ENCODE results near the gene SIRPA.

The SIRPA gene

DNA sequence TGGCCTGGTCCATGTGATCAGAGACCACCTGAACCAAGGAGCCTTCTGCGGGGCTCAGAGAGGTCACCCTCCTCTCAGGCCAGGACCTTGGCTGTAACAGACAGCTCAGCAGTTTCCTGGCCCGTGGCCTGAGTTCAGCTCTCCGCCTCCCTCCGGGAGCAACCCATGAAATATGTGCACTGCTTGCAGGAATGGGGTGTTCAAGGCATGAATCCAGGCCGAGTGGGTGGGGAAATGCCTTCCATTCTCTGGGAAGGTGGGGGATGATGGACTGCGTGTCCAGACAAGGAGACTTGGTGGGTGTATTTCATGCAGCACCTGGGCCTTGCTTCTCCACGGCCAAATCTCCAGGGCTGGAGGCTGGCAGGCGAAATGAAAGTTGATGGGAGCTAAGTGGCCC lies 46.0 kb downstream of the SIRPA start:
- no peak for DNase-seq (ENCODE audit: low spot score)
- in situ Hi-C loops (cut with MboI; ENCODE audit: low pct_unique_long_range_greater_than_20kb, low sequenced_read_pairs, unreplicated experiment) = no loop called here
- TF ChIP-seq, protein P1, sequence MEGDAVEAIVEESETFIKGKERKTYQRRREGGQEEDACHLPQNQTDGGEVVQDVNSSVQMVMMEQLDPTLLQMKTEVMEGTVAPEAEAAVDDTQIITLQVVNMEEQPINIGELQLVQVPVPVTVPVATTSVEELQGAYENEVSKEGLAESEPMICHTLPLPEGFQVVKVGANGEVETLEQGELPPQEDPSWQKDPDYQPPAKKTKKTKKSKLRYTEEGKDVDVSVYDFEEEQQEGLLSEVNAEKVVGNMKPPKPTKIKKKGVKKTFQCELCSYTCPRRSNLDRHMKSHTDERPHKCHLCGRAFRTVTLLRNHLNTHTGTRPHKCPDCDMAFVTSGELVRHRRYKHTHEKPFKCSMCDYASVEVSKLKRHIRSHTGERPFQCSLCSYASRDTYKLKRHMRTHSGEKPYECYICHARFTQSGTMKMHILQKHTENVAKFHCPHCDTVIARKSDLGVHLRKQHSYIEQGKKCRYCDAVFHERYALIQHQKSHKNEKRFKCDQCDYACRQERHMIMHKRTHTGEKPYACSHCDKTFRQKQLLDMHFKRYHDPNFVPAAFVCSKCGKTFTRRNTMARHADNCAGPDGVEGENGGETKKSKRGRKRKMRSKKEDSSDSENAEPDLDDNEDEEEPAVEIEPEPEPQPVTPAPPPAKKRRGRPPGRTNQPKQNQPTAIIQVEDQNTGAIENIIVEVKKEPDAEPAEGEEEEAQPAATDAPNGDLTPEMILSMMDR (IDR thresholded peaks at IDR 0.05; ENCODE audit: extremely low read depth, insufficient read depth, missing control alignments) = no peak

DNA sequence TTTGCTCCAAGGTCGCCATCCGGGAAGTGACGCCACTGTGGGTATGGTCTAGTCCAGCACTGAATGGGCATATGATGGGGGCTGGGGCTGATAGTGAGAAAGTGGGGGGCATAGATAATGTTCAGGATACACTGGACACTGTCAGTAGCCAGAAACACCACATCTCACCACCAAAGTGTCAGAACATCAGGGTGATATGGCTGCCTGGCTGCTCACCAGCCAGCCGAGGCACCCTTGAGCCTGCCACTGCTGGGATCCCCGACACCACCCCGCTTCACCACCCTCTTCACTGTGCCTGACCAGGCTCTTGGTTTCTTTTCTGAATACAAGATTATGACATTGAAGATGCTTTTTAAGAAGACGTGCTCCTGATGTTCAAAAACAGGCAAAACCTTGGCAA lies 46.9 kb downstream of the SIRPA start:
- in situ Hi-C loops (cut with MboI; ENCODE audit: low pct_unique_long_range_greater_than_20kb, low sequenced_read_pairs, unreplicated experiment) = no loop called here
- DNase-seq (ENCODE audit: low spot score) = no peak
- TF ChIP-seq, protein P1 (IDR thresholded peaks at IDR 0.05; ENCODE audit: extremely low read depth, insufficient read depth, missing control alignments) = no peak

DNA sequence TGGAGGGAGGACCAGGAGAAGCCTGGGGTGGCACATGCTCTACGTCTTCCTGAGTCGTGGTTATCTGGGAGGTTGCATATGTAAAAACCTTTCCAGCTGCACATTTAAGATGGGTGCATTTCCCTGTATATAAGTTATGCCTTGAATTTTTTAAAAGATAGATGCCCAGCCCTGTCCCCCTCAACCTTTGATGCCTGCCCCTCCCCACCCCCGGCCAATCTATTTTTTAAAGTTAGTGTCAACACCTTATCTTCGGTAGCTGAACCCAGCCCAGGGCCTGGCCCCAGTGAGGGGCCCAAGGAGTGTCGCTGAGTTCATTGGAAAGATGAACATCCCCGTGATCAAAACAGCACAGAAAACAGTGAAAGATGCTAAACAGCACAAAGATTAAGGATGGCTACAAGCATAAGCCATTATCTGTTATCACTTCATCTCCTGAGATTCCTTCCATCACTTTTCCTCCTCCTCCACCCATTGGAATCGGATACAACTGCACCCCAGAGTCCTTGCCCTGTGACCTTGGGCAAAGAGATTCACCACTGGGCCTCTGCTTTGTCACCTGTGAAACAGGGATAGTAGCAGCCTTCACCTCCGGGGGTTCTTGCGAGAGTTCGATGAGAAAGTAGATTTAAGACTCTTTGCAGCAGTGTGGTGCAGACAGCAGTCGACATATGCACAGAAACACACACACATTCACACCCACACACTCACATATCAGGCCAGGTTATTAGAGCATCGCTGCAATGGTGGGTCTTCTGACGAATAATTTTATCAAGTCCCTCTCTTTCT lies 47.5 kb downstream of the SIRPA start:
- in situ Hi-C loops (cut with MboI; ENCODE audit: low pct_unique_long_range_greater_than_20kb, low sequenced_read_pairs, unreplicated experiment) = no loop called here
- DNase-seq (ENCODE audit: low spot score) = no peak
- TF ChIP-seq, protein P1 (IDR thresholded peaks at IDR 0.05; ENCODE audit: extremely low read depth, insufficient read depth, missing control alignments) = no peak

DNA sequence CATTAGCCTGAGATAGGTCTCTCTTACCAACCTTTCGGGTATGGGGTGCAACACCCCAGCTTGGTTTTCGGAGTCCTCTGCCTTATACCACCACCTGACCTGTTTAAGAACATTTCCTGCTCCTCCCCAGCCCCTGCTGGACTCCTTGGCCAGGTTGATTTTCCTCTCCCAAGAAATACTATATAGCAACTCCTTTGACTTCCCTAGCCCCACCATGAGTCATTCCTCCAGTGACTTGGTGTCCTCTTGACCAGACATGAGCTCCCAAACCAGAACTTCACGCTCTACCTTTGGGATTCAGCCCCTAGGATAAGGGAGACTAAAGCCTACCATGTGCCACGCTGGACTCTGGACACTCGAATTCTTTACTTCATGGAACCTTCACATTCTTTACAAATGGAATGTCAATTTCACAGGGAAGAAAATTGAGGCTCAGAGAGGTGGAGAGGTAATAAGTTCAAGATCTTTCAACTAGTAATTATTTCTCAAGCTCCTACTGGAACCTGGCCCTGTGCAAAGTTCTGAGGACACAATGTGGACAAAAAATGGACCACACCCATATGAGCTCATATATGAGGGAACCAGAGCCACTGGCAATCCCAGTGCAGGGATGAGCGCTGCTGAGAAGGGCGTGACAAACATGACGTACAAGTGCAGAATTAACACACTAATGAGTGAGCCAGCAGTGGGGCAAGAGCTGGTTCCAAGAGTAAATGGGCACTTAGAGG lies 48.2 kb downstream of the SIRPA start:
- no peak for DNase-seq (ENCODE audit: low spot score)
- TF ChIP-seq, protein P1 (IDR thresholded peaks at IDR 0.05; ENCODE audit: extremely low read depth, insufficient read depth, missing control alignments) = no peak
- in situ Hi-C loops (cut with MboI; ENCODE audit: low pct_unique_long_range_greater_than_20kb, low sequenced_read_pairs, unreplicated experiment) = no loop called here

DNA sequence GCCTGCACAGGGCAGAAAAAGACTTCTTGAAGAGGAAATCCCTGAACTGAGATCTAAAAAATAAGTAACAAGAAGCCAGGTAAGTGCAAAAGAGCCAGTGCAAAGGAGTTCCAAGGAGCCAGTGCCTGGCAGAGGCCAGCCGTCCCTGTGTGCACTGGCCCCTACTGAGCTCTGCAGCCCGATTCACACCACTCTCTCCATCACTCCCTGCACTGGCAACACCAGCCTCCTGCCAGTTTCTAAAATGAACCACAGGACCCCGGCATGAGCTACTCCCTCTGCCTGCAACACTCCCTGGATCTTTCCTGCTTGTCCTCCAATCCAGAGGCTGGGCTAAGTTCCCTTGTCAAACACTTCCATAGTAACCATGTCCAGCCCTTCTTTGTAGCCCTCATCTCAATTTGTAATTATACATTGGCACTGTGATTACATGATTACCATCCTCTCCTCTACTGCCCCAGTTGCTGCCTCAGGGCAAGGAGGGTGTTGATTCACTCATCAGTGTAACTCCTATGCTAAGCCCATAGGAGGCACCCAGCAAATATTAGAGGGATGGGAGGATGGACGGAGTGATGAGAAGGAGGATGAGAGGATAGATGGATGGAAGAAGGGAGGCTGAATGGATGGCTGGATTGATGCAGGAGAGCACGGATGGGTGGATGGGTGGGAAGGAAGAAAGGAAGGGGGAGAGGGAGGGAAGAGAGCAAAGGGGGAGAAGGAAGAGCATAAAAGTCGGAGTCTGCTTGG lies 49.3 kb downstream of the SIRPA start:
- in situ Hi-C loops (cut with MboI; ENCODE audit: low pct_unique_long_range_greater_than_20kb, low sequenced_read_pairs, unreplicated experiment) = no loop called here
- TF ChIP-seq, protein P1 (IDR thresholded peaks at IDR 0.05; ENCODE audit: extremely low read depth, insufficient read depth, missing control alignments) = no peak
- DNase-seq (ENCODE audit: low spot score) = no peak

DNA sequence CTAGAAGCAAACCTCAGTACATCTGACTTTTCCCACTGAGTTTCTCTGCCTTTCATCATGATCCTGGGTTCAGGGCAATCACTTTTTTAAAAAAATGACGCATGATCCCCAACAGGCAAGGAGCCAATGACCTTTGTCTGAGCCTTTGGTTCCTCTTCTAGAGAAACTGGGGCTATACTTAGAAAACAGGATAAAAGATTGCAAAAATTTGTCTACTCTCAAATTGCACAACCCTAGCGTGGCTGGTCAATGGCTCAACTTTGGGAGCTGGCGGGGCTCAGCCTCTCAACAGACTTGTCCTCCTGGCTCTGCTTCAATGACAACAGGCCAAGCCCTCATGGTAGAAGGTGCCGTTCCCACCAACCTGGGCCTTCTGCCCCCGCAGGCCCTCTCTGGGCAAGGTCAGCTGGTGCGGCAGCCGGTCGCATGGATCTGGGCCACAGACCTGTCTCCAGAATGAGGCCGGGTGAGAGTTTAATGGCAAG lies 50.0 kb downstream of the SIRPA start:
- DNase-seq (ENCODE audit: low spot score) = no peak
- in situ Hi-C loops (cut with MboI; ENCODE audit: low pct_unique_long_range_greater_than_20kb, low sequenced_read_pairs, unreplicated experiment) = no loop called here

More for the DNA sequence above, 50.0 kb downstream of the SIRPA start:
- TF ChIP-seq, protein P1 (IDR thresholded peaks at IDR 0.05; ENCODE audit: extremely low read depth, insufficient read depth, missing control alignments) = no peak

Data from GM13977 (cell line).